Right lobe of liver (tissue), 4 donors: ENCODE data around the gene CACNA1C.

ENCODE experiments used
- POLR2A ChIP-seq: fragments of 450-650 bp; IDR thresholded peaks from one replicate; pipeline ENCODE4 v1.6.1; 2017; ENCODE audit warnings: antibody characterized with exemption, mild to moderate bottlenecking
- TF ChIP-seq, protein P1 (sequence below), 4 donors: fragments of 200-600 bp in 3 of 4; fragments of 450-650 bp in 1 of 4; IDR thresholded peaks; one replicate each; pipeline versions ENCODE4 v1.5.1 to v1.8.0; 2016 to 2022; ENCODE audit warnings: antibody characterized with exemption in 4 of 4, mild to moderate bottlenecking in 2 of 4
- donor health status: DM: no; HTN: no; CAD: no.
- donor health status: DM: no; HTN: no; CAD: no.
- donor health status: DM: no; HTN: yes; CAD: no.

DNA sequence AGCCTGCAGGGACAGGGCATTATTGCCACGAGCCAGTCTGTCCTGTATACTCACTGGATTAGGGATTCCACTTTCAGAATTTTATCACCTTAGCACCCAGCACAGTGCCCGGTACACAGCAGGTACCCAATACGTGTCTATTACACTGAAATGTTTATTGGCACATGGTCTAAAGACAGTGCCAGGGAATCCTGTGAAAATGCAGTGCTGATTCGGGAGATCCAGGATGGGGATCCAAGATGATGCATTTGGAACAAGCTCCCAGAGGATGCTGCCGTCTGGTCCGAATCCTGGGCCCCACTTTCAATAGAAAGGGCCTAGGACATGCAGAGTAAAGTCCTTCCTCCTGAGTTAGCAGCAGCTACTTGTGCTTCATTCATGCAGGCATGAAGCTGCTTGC lies 230.7 kb downstream of the CACNA1C start:
- TF ChIP-seq, protein P1, sequence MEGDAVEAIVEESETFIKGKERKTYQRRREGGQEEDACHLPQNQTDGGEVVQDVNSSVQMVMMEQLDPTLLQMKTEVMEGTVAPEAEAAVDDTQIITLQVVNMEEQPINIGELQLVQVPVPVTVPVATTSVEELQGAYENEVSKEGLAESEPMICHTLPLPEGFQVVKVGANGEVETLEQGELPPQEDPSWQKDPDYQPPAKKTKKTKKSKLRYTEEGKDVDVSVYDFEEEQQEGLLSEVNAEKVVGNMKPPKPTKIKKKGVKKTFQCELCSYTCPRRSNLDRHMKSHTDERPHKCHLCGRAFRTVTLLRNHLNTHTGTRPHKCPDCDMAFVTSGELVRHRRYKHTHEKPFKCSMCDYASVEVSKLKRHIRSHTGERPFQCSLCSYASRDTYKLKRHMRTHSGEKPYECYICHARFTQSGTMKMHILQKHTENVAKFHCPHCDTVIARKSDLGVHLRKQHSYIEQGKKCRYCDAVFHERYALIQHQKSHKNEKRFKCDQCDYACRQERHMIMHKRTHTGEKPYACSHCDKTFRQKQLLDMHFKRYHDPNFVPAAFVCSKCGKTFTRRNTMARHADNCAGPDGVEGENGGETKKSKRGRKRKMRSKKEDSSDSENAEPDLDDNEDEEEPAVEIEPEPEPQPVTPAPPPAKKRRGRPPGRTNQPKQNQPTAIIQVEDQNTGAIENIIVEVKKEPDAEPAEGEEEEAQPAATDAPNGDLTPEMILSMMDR (IDR thresholded peaks at IDR 0.05), result no peak
- TF ChIP-seq POLR2A, result no peak
